ENCODE results near the gene ADAMTS17.
"Not testable (repeated sequence)": the region's sequence is repeated elsewhere in the genome, so short reads cannot be mapped to it uniquely, and the experiment has no call there.

- TF ChIP-seq CTCF (conservative IDR thresholded peaks at IDR 0.05; ENCODE audit: low read depth, low read length); EZH2 (IDR thresholded peaks at IDR 0.05; ENCODE audit: borderline replicate concordance, low read depth, low read length, poor library complexity, severe bottlenecking): not testable (repeated sequence)
Observed at GRCh38 chr15:99926532-99926931, 415.2 kb downstream of the ADAMTS17 start.
